ENCODE results near the gene TNN. TPM values are rescaled to one million over a fixed set of nuclear protein-coding genes. Genes with fewer than 3 reads are reported as not detected.

TNN gene
- polyA plus RNA-seq, 1 experiment, result not detected

DNA sequence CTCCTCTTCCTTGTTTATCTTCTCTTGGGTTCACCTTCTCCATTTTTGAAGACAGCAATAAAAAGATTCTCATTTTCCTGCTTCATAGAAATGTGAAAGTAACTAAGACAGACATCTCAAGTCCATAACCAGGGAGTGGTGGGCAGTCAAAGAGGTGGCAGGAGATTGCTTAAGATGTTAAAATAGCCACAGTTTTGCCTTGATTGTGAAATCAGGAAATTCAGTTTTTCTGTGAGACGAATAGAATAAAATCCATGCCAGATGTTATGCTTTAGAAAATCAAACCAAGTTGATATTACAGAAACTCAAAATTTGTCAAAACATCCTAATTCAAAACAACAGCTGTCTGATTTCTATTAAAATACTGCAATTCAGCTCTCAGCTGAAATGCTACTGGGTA lies 57.2 kb downstream of the TNN start:
- Histone ChIP-seq H3K36me3 (ENCODE audit: control insufficient read depth, insufficient read depth, low read length) (no peaks in the 10 kb centered on the region), H3K4me3 (ENCODE audit: low read depth, low read length) (no peak overlapping the region), H3K27me3 (ENCODE audit: control insufficient read depth, insufficient read depth, low read length) (no peaks in the 10 kb centered on the region; the same call in 1 of the 2 replicates)
- TF ChIP-seq, protein P1, sequence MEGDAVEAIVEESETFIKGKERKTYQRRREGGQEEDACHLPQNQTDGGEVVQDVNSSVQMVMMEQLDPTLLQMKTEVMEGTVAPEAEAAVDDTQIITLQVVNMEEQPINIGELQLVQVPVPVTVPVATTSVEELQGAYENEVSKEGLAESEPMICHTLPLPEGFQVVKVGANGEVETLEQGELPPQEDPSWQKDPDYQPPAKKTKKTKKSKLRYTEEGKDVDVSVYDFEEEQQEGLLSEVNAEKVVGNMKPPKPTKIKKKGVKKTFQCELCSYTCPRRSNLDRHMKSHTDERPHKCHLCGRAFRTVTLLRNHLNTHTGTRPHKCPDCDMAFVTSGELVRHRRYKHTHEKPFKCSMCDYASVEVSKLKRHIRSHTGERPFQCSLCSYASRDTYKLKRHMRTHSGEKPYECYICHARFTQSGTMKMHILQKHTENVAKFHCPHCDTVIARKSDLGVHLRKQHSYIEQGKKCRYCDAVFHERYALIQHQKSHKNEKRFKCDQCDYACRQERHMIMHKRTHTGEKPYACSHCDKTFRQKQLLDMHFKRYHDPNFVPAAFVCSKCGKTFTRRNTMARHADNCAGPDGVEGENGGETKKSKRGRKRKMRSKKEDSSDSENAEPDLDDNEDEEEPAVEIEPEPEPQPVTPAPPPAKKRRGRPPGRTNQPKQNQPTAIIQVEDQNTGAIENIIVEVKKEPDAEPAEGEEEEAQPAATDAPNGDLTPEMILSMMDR (IDR thresholded peaks at IDR 0.05; ENCODE audit: insufficient read depth, low read depth, low read length), result no peak
- POLR2A ChIA-PET, result no interaction called here
- CTCF ChIA-PET, result interaction anchor here (0.7 to 1.8 kb wide), 16 partner anchors 9 to 126 kb away, joined by 3 to 15 read pairs (median 5); partner anchors contain the start of gene MRPS14
- no peak for DNase-seq (ENCODE audit: low read depth)

DNA sequence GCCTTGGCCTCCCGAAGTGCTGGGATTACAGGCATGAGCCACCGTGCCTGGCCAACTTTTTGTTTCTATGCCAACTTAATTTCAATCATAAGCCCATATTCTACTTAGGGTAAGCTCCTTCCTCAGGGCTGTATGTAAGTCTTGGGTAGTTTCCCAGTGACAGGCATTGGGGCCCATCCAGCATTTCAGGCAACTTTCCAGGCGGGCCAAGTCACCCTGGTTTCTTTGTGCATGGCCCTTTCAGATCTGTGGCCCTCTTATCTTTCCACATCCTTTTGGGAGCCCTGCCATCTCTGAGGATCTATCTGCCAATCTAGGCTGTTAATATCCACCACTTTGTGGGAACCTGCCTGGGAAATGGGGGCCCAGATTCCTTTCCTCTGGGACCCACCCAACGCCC lies 58.7 kb downstream of the TNN start:
- Histone ChIP-seq H3K27me3 (ENCODE audit: control insufficient read depth, insufficient read depth, low read length) (no peaks in the 10 kb centered on the region; the same call in 1 of the 2 replicates), H3K4me3 (ENCODE audit: low read depth, low read length) (no peak overlapping the region), H3K36me3 (ENCODE audit: control insufficient read depth, insufficient read depth, low read length) (no peaks in the 10 kb centered on the region)
- TF ChIP-seq, protein P1 (IDR thresholded peaks at IDR 0.05; ENCODE audit: insufficient read depth, low read depth, low read length), result no peak
- CTCF ChIA-PET, result interaction anchor here (1.6 to 2.6 kb wide), 3 partner anchors 20 to 97 kb away, joined by 6 to 15 read pairs (median 15); no protein-coding TSS in a partner anchor
- no peak for DNase-seq (ENCODE audit: low read depth)
- POLR2A ChIA-PET, result no interaction called here

DNA sequence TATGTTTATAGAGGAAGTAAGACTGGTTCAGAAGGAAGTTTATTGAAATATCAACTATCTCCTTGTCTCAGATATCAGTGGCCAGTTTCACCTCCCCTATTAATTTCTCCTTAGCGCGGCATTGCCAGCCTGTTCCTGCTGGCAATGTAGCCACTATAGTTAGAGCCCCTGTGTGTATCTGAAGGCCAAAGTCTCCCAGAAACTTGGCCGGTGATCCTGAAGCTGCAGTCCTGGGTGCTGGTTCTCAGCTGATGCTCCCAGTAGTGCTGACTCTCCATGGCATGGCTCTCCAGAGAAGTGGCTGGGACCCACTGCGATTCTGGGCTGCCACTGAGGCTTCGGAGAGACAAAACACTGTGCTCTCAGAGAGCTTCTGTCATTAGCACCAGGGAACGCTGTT lies 59.9 kb downstream of the TNN start:
- no peak for DNase-seq (ENCODE audit: low read depth)
- CTCF ChIA-PET, result interaction anchor here (2.6 to 12.1 kb wide), 2 partner anchors 18 to 98 kb away, joined by 15 to 82 read pairs; no protein-coding TSS in a partner anchor
- no peaks in the 10 kb centered on the region for H3K27me3 ChIP-seq (ENCODE audit: control insufficient read depth, insufficient read depth, low read length)
- H3K36me3 ChIP-seq (ENCODE audit: control insufficient read depth, insufficient read depth, low read length), result no peaks in the 10 kb centered on the region
- TF ChIP-seq, protein P1 (IDR thresholded peaks at IDR 0.05; ENCODE audit: insufficient read depth, low read depth, low read length), result no peak
- POLR2A ChIA-PET, result no interaction called here
- no peak overlapping the region for H3K4me3 ChIP-seq (ENCODE audit: low read depth, low read length)

DNA sequence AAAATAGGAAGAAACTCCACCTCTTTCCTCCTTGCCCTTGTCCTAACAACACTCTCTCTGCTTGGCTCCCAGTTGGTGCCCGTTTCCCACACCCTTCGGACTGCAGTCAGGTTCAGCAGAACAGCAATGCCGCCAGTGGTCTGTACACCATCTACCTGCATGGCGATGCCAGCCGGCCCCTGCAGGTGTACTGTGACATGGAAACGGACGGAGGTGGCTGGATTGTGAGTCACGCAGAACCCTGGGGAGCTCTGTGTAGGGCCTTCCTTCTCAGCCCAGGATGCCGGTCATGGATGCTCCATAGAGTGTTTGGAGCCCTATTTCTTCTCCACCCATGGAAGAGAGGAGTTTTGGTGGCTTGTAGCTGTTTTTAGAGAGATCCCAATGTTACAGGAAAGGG lies 60.9 kb downstream of the TNN start:
- H3K4me3 ChIP-seq (ENCODE audit: low read depth, low read length), result no peak overlapping the region
- no peak for DNase-seq (ENCODE audit: low read depth)
- H3K36me3 ChIP-seq (ENCODE audit: control insufficient read depth, insufficient read depth, low read length), result no peaks in the 10 kb centered on the region
- no peaks in the 10 kb centered on the region for H3K27me3 ChIP-seq (ENCODE audit: control insufficient read depth, insufficient read depth, low read length)
- TF ChIP-seq, protein P1 (IDR thresholded peaks at IDR 0.05; ENCODE audit: insufficient read depth, low read depth, low read length), result no peak
- ChIA-PET CTCF (interaction anchor here (1.1 to 12.1 kb wide), 4 partner anchors 17 to 105 kb away, joined by 3 to 82 read pairs (median 9); partner anchors contain the start of gene MRPS14), POLR2A (no interaction called here)

DNA sequence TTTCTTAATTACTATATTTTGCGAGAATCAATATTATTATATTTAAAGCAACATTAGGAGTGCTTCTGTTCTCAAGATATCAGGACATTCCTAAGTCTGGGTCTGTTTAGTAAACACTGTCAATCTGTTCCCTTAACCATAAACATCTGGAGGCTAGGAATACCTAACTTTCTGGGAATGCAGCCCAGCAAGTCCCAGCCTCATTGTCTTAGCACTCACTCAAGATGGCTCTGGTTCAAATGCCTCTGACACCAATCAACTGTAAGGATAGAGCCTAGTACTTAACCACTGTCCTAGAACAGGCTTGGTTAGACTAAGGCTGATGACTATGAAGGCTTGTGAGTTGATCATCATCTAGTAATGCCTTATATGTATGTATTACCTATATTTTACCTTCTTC lies 61.5 kb downstream of the TNN start:
- CTCF ChIA-PET, result interaction anchor here (1.1 to 12.1 kb wide), 4 partner anchors 16 to 105 kb away, joined by 3 to 82 read pairs (median 9); partner anchors contain the start of gene MRPS14
- TF ChIP-seq, protein P1 (IDR thresholded peaks at IDR 0.05; ENCODE audit: insufficient read depth, low read depth, low read length), result no peak
- DNase-seq (ENCODE audit: low read depth), result peak; percentile 69
- POLR2A ChIA-PET, result no interaction called here
- H3K36me3 ChIP-seq (ENCODE audit: control insufficient read depth, insufficient read depth, low read length), result no peaks in the 10 kb centered on the region
- no peaks in the 10 kb centered on the region for H3K27me3 ChIP-seq (ENCODE audit: control insufficient read depth, insufficient read depth, low read length)
- no peak overlapping the region for H3K4me3 ChIP-seq (ENCODE audit: low read depth, low read length)
